Astrocyte of the cerebellum (primary cell): ENCODE data around the gene SULT1C3.
"Not testable (repeated sequence)": the region's sequence is repeated elsewhere in the genome, so short reads cannot be mapped to it uniquely, and the experiment has no call there.

Experiments used
- DNase-seq: peaks from one replicate; pipeline ENCODE4 v3.0.0-alpha.2; 2011; ENCODE audit warnings: low read depth
- H3K4me3 ChIP-seq: 2 replicates; pipeline ENCODE4 v1.5.1; 2011; ENCODE audit warnings: mild to moderate bottlenecking, low read depth, low read length, moderate library complexity
- CTCF ChIP-seq: IDR thresholded peaks from 2 replicates; pipeline ENCODE4 v1.5.1; 2012; ENCODE audit warnings: low read length, low read depth, moderate library complexity, mild to moderate bottlenecking; ENCODE audit errors: missing control alignments
- in situ Hi-C: cut with HindIII; loops from 2 replicates; pipeline ENCODE4 v1.10.0; 2017; ENCODE audit warnings: low sequenced_read_pairs

SULT1C3 gene

DNA sequence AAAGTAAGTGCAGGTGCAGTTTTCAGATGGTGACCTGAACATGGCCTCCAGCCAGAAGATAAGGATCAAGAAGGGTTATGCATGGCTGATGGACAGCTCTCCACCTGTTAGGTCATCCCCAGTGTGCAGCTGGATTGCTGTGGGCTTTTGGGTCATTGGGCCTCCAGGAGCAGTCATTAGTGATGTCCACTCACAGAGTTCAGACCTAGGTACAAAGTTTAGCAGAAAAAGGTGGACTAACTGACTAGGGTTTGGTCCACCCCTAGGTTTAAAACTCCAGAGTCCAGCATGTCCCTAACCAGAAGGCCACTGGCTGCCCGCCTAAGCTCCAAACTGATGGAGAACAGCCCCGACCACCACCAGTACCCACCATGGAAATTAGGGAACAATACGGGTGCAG, 30.6 kb downstream of the SULT1C3 start:
- no peak for DNase-seq
- H3K4me3 ChIP-seq: no peak overlapping the region
- no peak for TF ChIP-seq CTCF
- in situ Hi-C loops: no loop called here

GRCh38 chr2:108270768-108271506, 31.2 kb downstream of the SULT1C3 start:
- TF ChIP-seq CTCF: no peak
- DNase-seq: no peak
- in situ Hi-C loops: no loop called here
- H3K4me3 ChIP-seq: no peak overlapping the region

DNA sequence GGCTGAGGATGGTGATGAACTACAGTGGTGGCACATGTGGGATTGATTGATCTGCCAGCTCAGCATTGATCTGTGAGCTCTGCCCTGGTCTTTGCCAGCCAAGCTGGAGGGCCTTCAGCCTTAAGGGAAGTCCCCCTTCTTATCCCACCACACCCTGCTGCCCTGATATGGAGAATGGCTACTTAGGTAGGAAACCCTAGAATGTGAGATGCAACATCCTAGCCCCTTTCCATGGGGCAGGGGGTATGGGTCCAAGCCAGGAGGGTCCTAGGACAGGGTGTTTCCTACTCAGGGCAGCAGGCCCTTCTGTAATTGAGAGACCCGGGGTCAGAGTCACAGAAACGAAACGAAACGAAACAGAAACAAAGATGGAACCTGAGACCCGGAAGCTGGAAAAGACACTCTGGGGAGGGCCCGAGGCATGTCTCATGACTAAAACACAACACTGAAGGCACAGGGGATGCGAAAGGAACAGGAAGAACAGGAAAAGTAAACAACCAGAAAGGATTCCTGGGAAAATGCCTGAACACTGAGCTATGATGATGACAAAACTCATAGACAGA, 32.0 kb downstream of the SULT1C3 start:
- in situ Hi-C loops: no loop called here
- no peak for DNase-seq
- H3K4me3 ChIP-seq: no peak overlapping the region
- no peak for TF ChIP-seq CTCF

DNA sequence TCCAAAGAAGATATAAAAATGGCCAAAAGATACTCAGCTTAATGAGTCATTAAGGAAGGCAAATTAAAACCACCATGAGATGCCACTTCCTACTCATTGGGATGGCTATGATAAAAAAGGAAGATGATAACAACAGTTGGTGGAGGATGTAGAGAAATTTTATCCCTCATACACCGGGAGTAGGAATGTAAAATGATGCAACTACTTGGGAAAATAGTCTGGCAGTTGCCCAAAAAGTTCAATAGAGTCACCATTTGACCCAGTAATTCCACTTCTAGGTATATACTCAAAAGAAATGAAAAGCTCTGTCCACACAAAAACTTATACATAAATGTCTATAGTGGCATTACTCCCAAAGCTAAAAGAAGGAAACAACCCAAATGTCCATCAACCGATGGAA, 38.9 kb downstream of the SULT1C3 start:
- in situ Hi-C loops: no loop called here
- DNase-seq: no peak
- TF ChIP-seq CTCF: no peak
- H3K4me3 ChIP-seq: no peak overlapping the region

DNA sequence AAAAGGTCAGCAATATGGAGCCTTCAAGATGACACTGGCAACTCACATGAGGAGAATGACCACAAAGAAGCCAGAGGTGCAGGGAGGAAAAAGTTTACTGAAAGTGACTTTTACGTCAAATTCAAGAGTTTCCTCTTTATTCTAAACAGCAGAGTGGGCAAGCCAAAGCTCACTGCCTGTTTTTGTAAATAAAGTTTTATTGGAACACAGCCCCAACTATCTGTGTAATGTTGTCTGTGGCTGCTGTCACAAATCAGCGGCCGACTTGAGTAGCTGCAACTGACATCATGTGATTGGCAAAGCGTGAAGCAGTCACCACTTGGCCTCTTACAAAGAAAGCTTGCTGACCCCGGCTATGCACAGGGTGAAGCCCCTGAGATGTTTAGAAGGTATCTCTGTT, 39.7 kb downstream of the SULT1C3 start:
- in situ Hi-C loops: no loop called here
- no peak for TF ChIP-seq CTCF
- H3K4me3 ChIP-seq: no peak overlapping the region
- DNase-seq: no peak

DNA sequence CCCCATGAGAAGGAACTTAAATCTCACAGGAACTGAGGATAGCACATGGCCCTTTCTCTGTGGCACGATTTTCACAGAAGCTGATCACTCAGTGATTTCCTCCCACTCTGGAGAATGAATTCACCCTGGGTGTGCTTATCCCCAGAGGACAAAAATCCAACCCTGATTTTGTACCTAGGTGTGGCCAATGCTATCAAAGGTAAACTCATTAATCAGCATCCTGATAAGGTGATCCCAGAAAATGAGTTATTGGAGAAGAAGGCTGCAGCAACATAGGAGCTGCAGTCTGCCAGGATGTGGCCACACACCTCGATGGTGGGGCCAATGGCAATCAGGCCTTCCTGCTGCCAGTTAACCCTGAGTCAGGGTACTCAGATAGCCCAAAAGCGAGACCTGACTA, 40.7 kb downstream of the SULT1C3 start:
- in situ Hi-C loops: no loop called here
- TF ChIP-seq CTCF: no peak
- DNase-seq: no peak
- H3K4me3 ChIP-seq: no peak overlapping the region

GRCh38 chr2:108284566-108284965, 44.8 kb downstream of the SULT1C3 start:
- in situ Hi-C loops, H3K4me3 ChIP-seq, DNase-seq: not testable (repeated sequence)
